ENCODE data around the gene ZNF32.
A peak's percentile ranks its signal among the peaks of the same experiment; 100 is the strongest.

Gene ZNF32

DNA sequence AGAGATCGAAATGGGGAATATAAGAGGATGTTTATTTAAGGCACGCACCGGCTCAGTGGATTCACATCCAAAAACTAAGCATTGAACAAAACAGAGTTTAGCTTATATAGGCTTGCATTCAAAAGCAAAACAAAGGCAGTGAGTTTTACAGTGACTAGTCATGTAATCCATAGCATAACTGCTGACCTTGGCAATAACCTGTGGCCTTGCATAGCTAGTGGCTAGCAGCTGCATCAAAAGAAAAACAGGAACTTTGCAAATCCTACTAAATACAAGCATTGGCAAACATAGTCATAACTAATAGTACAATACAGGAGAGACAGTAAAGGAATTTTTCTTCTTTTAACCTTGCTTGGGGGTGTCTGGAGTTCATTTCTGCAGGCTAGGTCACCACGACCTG is 52.1 kb downstream of the ZNF32 start:
- ChIA-PET CTCF (interaction anchor here (2.9 kb wide), 1 partner anchor 10 kb away, joined by 10 read pairs; the partner anchor contains the start of gene ZNF485), POLR2A (no interaction called here)
- TF ChIP-seq, protein P1, sequence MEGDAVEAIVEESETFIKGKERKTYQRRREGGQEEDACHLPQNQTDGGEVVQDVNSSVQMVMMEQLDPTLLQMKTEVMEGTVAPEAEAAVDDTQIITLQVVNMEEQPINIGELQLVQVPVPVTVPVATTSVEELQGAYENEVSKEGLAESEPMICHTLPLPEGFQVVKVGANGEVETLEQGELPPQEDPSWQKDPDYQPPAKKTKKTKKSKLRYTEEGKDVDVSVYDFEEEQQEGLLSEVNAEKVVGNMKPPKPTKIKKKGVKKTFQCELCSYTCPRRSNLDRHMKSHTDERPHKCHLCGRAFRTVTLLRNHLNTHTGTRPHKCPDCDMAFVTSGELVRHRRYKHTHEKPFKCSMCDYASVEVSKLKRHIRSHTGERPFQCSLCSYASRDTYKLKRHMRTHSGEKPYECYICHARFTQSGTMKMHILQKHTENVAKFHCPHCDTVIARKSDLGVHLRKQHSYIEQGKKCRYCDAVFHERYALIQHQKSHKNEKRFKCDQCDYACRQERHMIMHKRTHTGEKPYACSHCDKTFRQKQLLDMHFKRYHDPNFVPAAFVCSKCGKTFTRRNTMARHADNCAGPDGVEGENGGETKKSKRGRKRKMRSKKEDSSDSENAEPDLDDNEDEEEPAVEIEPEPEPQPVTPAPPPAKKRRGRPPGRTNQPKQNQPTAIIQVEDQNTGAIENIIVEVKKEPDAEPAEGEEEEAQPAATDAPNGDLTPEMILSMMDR (IDR thresholded peaks at IDR 0.05; ENCODE audit: control extremely low read depth, extremely low read depth, low read depth, missing control alignments): no peak
- DNase-seq (ENCODE audit: extremely low spot score): no peak

DNA sequence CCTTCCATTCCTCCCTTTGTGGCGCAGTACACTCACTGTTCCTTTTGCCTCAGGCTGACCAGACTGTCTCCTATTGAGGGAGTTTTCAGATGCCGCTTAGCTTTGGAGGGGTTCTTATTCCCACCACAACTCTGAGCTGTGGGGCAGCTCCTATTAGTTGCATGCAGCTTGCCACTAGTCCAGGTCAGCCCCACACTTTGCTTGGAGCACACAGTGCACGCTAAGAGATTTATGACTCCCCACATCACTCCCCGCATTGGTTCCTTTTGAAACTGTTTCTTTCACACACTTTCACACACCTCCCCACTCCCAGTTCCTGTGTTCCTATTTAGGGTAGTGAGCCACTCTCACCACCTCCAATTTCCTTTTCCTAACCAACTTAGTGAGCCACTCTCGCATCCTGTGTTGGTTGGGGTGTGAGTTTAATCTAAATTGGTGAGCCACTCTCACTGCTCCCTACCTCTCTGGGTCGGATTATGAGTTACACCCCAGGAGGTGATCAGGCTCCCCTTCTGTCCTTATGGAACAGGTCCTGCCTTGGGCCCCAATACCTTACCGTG is 52.9 kb downstream of the ZNF32 start:
- DNase-seq (ENCODE audit: extremely low spot score): no peak
- ChIA-PET CTCF (interaction anchor here (0.9 to 2.9 kb wide), 5 partner anchors 10 to 398 kb away, joined by 3 to 10 read pairs (median 3); partner anchors contain the start of gene ZNF485), POLR2A (no interaction called here)
- TF ChIP-seq, protein P1 (IDR thresholded peaks at IDR 0.05; ENCODE audit: control extremely low read depth, extremely low read depth, low read depth, missing control alignments): no peak

DNA sequence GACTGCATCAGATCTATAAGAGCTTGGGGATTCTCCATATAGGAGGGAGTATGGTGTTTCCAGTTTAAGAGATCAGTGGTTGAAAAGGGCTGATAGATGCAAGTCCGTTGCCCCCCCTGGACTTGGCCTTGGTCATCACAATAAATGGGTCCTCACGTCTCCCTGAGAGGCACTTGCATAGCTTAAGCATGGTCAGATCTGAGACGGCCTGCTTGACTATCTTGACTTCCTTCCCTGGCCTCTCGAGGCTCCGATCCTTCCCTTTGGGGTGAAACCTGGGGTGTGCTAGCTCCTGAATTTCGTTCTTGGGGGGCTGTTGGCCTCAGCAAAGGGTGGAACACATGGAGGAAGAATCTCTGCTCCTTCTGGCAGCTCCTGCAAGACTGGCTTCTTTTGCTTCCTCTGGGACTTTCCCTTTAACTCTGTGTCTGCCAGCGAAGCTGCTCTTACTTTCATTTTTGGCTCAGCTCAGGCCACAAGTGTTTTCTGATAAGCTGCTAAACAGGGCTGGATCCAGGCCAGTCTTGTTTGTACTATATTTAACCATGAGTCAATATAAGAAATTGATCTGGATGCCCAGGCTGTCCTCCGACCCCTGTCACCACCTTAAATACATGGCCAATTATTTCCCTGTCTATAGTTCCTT is 53.6 kb downstream of the ZNF32 start:
- ChIA-PET POLR2A (no interaction called here), CTCF (interaction anchor here (0.9 to 2.9 kb wide), 7 partner anchors 9 to 398 kb away, joined by 3 to 10 read pairs (median 3); partner anchors contain the start of gene ZNF485)
- TF ChIP-seq, protein P1 (IDR thresholded peaks at IDR 0.05; ENCODE audit: control extremely low read depth, extremely low read depth, low read depth, missing control alignments): no peak
- DNase-seq (ENCODE audit: extremely low spot score): peak; percentile 67
